Measurements from ENCODE around the gene PCID2. TPM values are rescaled to one million over a fixed set of nuclear protein-coding genes. Genes with fewer than 3 reads are reported as not detected.

Gene PCID2
- total and polyA plus RNA-seq, 2 of the 13 experiments (the other 11 are each of a cell fraction or from before 2014, with no cell fraction given), result 65.0 to 111 TPM

GRCh38 chr13:113167575-113167974 is 40.9 kb downstream of the PCID2 start:
- H4K20me1 ChIP-seq (ENCODE audit: insufficient read depth, low read length), result no peaks in the 10 kb centered on the region
- no peak for FAIRE-seq
- H3K27ac ChIP-seq (ENCODE audit: extremely low read length, insufficient read depth, low read length), result no peak overlapping the region
- in situ Hi-C loops (cut with HindIII; ENCODE audit: extremely low pct_ligation_motif_present, low pct_unique_long_range_greater_than_20kb), result no loop called here
- H3K9ac ChIP-seq (ENCODE audit: insufficient read depth, low read depth, low read length), result no peak overlapping the region
- peaks cover 0 to 13% of the 10 kb centered on the region in 2 experiments; a peak in 3 of 5 replicates for H3K36me3 ChIP-seq (replicated peaks in 1 of 2; ENCODE audit: control insufficient read depth in 1 of 2, insufficient read depth in 2 of 2, low read length in 2 of 2)
- BruUV-seq (replicated peaks), result no TSS peak
- H3K4me3 ChIP-seq (replicated peaks in 1 of 3; ENCODE audit: insufficient read depth in 1 of 3, low read depth in 2 of 3, low read length in 3 of 3), result no peak overlapping the region
- no peak overlapping the region for H2AFZ ChIP-seq (ENCODE audit: low read length)
- CTCF ChIA-PET (ENCODE audit: low intra/inter-chr PET ratio, low total read pairs), result no interaction called here
- DNase-seq (ENCODE audit: low spot score), result no peak
- ATAC-seq, result no peak
- WGBS (ENCODE audit: low lambda C conversion rate), result 93% methylated on average over 3 of the region's 3 CpGs
- POLR2A ChIA-PET, result no interaction called here
- no peaks in the 10 kb centered on the region for H3K79me2 ChIP-seq (ENCODE audit: insufficient read depth, low read length)
- H3K9me3 ChIP-seq (ENCODE audit: low read length), result no peaks in the 10 kb centered on the region
- H3K4me2 ChIP-seq (ENCODE audit: low read depth, low read length), result no peak overlapping the region
- peaks cover 39% of the 10 kb centered on the region for H3K4me1 ChIP-seq (ENCODE audit: insufficient read depth, low read length)
- H3K27me3 ChIP-seq (ENCODE audit: control insufficient read depth in 1 of 2, insufficient read depth in 2 of 2, low read length in 2 of 2), result no peaks in the 10 kb centered on the region
- intact Hi-C loops (cut with micrococcal nuclease; ENCODE audit: unreplicated experiment), result no loop called here
- TF ChIP-seq PCBP2 (optimal IDR thresholded peaks at IDR 0.05; ENCODE audit: low read depth, low read length, poor library complexity, severe bottlenecking) (no peak), ZNF468 (CRISPR knock-in tag; IDR thresholded peaks at IDR 0.05) (no peak), ZNF761 (CRISPR knock-in tag; conservative IDR thresholded peaks at IDR 0.05) (no peak), ZNF660 (CRISPR knock-in tag; IDR thresholded peaks at IDR 0.05; ENCODE audit: borderline replicate concordance, low read depth) (no peak), MED13 (CRISPR knock-in tag; IDR thresholded peaks at IDR 0.05) (no peak), ZZZ3 (CRISPR knock-in tag; IDR thresholded peaks at IDR 0.05; ENCODE audit: borderline replicate concordance) (no peak)
- TF ChIP-seq, protein P1, sequence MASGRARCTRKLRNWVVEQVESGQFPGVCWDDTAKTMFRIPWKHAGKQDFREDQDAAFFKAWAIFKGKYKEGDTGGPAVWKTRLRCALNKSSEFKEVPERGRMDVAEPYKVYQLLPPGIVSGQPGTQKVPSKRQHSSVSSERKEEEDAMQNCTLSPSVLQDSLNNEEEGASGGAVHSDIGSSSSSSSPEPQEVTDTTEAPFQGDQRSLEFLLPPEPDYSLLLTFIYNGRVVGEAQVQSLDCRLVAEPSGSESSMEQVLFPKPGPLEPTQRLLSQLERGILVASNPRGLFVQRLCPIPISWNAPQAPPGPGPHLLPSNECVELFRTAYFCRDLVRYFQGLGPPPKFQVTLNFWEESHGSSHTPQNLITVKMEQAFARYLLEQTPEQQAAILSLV (CRISPR knock-in tag; IDR thresholded peaks at IDR 0.05; ENCODE audit: borderline replicate concordance), result no peak
- TF ChIP-seq, protein P2, sequence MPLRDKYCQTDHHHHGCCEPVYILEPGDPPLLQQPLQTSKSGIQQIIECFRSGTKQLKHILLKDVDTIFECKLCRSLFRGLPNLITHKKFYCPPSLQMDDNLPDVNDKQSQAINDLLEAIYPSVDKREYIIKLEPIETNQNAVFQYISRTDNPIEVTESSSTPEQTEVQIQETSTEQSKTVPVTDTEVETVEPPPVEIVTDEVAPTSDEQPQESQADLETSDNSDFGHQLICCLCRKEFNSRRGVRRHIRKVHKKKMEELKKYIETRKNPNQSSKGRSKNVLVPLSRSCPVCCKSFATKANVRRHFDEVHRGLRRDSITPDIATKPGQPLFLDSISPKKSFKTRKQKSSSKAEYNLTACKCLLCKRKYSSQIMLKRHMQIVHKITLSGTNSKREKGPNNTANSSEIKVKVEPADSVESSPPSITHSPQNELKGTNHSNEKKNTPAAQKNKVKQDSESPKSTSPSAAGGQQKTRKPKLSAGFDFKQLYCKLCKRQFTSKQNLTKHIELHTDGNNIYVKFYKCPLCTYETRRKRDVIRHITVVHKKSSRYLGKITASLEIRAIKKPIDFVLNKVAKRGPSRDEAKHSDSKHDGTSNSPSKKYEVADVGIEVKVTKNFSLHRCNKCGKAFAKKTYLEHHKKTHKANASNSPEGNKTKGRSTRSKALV (CRISPR knock-in tag; IDR thresholded peaks at IDR 0.05), result no peak

All from HepG2 (cell line).